MCF 10A (cell line): ENCODE results near the gene PRELID2. TPM values are rescaled to one million over a fixed set of nuclear protein-coding genes. Genes with fewer than 3 reads are reported as not detected.

Experiments
- BruUV-seq: library from RNA; stranded (reverse); fragments of 400-500 nt; replicated peaks from 2 replicates; lab custom pipeline; 2021; lab: Mats Ljungman, UMichigan
- CTCF ChIA-PET: fragments of 300-600 bp; sonication (Branson Sonifier 250); formaldehyde crosslinking; extraction: SDS; loops from one replicate; lab custom pipeline; 2021; ENCODE audit warnings: antibody characterized with exemption, inconsistent platforms; lab: Yijun Ruan, JAX
- POLR2A ChIA-PET: fragments of 300-600, 350-650 bp; sonication (Branson Sonifier 250); formaldehyde crosslinking; extraction: SDS; loops from one replicate; lab custom pipeline; 2020; ENCODE audit warnings: antibody characterized with exemption, inconsistent platforms; lab: Yijun Ruan, JAX
- DNase-seq: peaks from one replicate; pipeline ENCODE4 v3.0.0-alpha.2; 2018; ENCODE audit not compliant: unreplicated experiment
- H3K27ac Mint-ChIP-seq: one replicate; pipeline ENCODE4 v1.8.0; 2022; ENCODE audit warnings: mild to moderate bottlenecking, low read depth, mixed read lengths; ENCODE audit not compliant: unreplicated experiment
- H3K27me3 Mint-ChIP-seq: one replicate; pipeline ENCODE4 v1.8.0; 2022; ENCODE audit warnings: mixed read lengths; ENCODE audit not compliant: insufficient read depth, unreplicated experiment
- H3K36me3 Mint-ChIP-seq: one replicate; pipeline ENCODE4 v1.8.0; 2022; ENCODE audit warnings: mild to moderate bottlenecking, moderate library complexity, mixed read lengths; ENCODE audit not compliant: insufficient read depth, unreplicated experiment
- H3K4me1 Mint-ChIP-seq: one replicate; pipeline ENCODE4 v1.8.0; 2022; ENCODE audit warnings: mixed read lengths; ENCODE audit not compliant: insufficient read depth, unreplicated experiment
- H3K4me3 Mint-ChIP-seq: one replicate; pipeline ENCODE4 v1.8.0; 2022; ENCODE audit warnings: mild to moderate bottlenecking, moderate library complexity, mixed read lengths; ENCODE audit not compliant: unreplicated experiment
- H3K9me3 Mint-ChIP-seq: one replicate; pipeline ENCODE4 v1.8.0; 2022; ENCODE audit warnings: mixed read lengths; ENCODE audit not compliant: unreplicated experiment
- intact Hi-C: fragments of 100-400 bp; cut with micrococcal nuclease; formaldehyde crosslinking; loops from 2 replicates; pipeline ENCODE4 v1.14.1; 2022
- total RNA-seq: library from RNA; stranded (reverse); gene quantifications from 2 replicates; pipeline ENCODE4 v1.2.3, GENCODE V29; 2022
- TF ChIP-seq, protein P1 (sequence below): fragments of 200-600 bp; IDR thresholded peaks from one replicate; pipeline ENCODE4 v1.8.0; 2022; ENCODE audit warnings: antibody characterized with exemption, mild to moderate bottlenecking; ENCODE audit not compliant: unreplicated experiment

The PRELID2 gene
- total RNA-seq, 1 experiment from 2014 or later = 11.4 TPM

DNA sequence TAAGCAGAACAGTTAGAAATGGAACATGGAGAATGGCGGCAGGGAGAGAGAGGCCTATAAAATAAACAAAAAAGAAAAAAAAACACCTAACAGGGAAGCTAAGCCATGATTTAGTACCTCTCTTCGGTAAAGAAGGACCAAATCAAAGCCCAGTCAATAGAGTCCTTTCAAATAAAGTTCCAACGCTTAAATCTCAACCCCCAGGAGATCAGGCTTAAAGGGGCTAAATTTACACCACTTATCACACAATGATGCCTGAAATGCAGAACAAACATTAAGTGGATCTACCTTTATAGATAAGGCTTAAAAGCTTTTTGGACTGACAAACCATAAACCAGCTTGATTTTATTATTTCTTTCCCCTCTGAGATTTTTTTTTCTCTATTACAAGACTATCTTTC, 66.3 kb downstream of the PRELID2 start:
- BruUV-seq = no TSS peak
- Mint-ChIP-seq H3K4me3 (no peak overlapping the region), H3K27ac (no peak overlapping the region), H3K27me3 (no peaks in the 10 kb centered on the region), H3K36me3 (no peaks in the 10 kb centered on the region), H3K9me3 (no peaks in the 10 kb centered on the region), H3K4me1 (no peaks in the 10 kb centered on the region)
- DNase-seq = no peak
- intact Hi-C loops = no loop called here
- TF ChIP-seq, protein P1, sequence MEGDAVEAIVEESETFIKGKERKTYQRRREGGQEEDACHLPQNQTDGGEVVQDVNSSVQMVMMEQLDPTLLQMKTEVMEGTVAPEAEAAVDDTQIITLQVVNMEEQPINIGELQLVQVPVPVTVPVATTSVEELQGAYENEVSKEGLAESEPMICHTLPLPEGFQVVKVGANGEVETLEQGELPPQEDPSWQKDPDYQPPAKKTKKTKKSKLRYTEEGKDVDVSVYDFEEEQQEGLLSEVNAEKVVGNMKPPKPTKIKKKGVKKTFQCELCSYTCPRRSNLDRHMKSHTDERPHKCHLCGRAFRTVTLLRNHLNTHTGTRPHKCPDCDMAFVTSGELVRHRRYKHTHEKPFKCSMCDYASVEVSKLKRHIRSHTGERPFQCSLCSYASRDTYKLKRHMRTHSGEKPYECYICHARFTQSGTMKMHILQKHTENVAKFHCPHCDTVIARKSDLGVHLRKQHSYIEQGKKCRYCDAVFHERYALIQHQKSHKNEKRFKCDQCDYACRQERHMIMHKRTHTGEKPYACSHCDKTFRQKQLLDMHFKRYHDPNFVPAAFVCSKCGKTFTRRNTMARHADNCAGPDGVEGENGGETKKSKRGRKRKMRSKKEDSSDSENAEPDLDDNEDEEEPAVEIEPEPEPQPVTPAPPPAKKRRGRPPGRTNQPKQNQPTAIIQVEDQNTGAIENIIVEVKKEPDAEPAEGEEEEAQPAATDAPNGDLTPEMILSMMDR = no peak
- POLR2A ChIA-PET = interaction anchor here (1.0 kb wide), 1 partner anchor 7 kb away, joined by 3 read pairs; no protein-coding TSS in a partner anchor
- CTCF ChIA-PET = interaction anchor here (0.5 kb wide), 1 partner anchor 160 kb away, joined by 3 read pairs; no protein-coding TSS in a partner anchor

DNA sequence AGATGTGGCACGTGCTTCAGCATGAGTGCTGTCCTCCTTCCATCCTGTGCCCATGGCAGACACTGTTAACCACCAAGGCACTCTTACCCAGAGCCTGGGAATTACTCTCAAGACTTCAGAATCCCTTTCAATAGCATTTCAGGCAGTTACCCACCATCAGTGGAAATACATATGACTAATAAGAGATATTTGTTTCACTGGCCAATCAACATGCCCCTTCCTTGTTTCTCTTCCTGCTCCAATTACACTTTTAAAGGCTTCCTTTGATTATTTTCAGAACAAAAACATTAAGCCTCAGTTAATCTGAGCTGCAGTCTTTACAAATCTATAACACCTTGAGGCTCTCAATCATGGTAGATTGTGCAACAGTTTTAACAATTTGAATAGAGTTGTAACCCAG, 70.8 kb downstream of the PRELID2 start:
- no peaks in the 10 kb centered on the region for H3K9me3 Mint-ChIP-seq
- ChIA-PET CTCF (interaction anchor here (0.9 to 1.6 kb wide), 2 partner anchors 10 to 61 kb away, joined by 3 to 4 read pairs; no protein-coding TSS in a partner anchor), POLR2A (interaction anchor here (1.5 kb wide), 1 partner anchor 12 kb away, joined by 4 read pairs; no protein-coding TSS in a partner anchor)
- DNase-seq = no peak
- H3K27ac Mint-ChIP-seq = no peak overlapping the region
- H3K4me1 Mint-ChIP-seq = no peaks in the 10 kb centered on the region
- intact Hi-C loops = no loop called here
- no peaks in the 10 kb centered on the region for H3K36me3 Mint-ChIP-seq
- no peaks in the 10 kb centered on the region for H3K27me3 Mint-ChIP-seq
- TF ChIP-seq, protein P1 = no peak
- no peak overlapping the region for H3K4me3 Mint-ChIP-seq
- BruUV-seq = no TSS peak

DNA sequence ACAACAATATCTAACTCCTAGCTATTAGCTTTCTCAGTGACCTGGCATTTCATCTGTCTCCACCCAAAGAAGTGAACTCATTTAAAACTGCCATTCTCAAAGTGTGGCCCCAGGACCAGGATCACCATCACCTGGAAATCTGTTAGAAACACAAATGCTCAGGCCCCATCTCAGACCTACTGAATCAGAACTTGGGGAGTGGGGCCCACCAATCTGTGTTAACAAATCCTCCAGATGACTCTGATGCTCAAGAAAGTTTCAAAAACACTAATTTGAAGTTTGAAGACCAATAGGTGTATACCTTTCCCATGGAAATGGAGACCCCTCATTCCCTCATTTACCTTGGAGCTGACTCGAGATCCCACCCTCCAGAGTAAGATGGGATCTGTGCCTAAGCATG, 72.3 kb downstream of the PRELID2 start:
- POLR2A ChIA-PET = no interaction called here
- Mint-ChIP-seq H3K4me3 (no peak overlapping the region), H3K4me1 (no peaks in the 10 kb centered on the region), H3K27me3 (no peaks in the 10 kb centered on the region), H3K36me3 (no peaks in the 10 kb centered on the region), H3K27ac (no peak overlapping the region), H3K9me3 (no peaks in the 10 kb centered on the region)
- intact Hi-C loops = no loop called here
- BruUV-seq = no TSS peak
- CTCF ChIA-PET = no interaction called here
- TF ChIP-seq, protein P1 = no peak
- DNase-seq = no peak

DNA sequence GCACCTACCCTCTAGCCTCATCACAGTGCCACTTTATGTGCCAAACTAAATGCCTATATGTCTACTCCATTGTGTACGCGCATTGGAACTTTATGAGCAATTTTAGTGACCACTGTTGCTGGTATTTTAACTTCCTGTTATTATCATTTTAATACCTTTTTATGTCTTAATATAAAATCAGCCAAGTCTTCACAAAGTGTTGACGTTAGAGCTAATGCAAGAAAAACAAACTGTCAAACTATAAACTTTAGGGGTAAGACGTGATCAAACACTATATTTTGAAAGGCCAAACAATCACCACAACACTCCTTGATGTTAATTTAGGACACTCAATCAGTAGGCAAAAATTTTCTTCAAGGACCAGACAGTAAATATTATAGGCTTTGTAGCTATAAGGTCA, 73.9 kb downstream of the PRELID2 start:
- no peaks in the 10 kb centered on the region for H3K4me1 Mint-ChIP-seq
- no peak for DNase-seq
- TF ChIP-seq, protein P1 = no peak
- BruUV-seq = no TSS peak
- no peaks in the 10 kb centered on the region for H3K27me3 Mint-ChIP-seq
- CTCF ChIA-PET = interaction anchor here (0.6 to 1.3 kb wide), 5 partner anchors 31 to 1557 kb away, joined by 3 to 6 read pairs (median 4); no protein-coding TSS in a partner anchor
- no peak overlapping the region for H3K27ac Mint-ChIP-seq
- H3K36me3 Mint-ChIP-seq = no peaks in the 10 kb centered on the region
- intact Hi-C loops = no loop called here
- no peaks in the 10 kb centered on the region for H3K9me3 Mint-ChIP-seq
- no peak overlapping the region for H3K4me3 Mint-ChIP-seq
- POLR2A ChIA-PET = interaction anchor here (1.2 to 1.4 kb wide), 2 partner anchors 8 to 10 kb away, joined by 3 to 5 read pairs; no protein-coding TSS in a partner anchor
